ENCODE data around the gene NFKB1.
A peak's percentile ranks its signal among the peaks of the same experiment; 100 is the strongest.

Gene NFKB1, protein sequence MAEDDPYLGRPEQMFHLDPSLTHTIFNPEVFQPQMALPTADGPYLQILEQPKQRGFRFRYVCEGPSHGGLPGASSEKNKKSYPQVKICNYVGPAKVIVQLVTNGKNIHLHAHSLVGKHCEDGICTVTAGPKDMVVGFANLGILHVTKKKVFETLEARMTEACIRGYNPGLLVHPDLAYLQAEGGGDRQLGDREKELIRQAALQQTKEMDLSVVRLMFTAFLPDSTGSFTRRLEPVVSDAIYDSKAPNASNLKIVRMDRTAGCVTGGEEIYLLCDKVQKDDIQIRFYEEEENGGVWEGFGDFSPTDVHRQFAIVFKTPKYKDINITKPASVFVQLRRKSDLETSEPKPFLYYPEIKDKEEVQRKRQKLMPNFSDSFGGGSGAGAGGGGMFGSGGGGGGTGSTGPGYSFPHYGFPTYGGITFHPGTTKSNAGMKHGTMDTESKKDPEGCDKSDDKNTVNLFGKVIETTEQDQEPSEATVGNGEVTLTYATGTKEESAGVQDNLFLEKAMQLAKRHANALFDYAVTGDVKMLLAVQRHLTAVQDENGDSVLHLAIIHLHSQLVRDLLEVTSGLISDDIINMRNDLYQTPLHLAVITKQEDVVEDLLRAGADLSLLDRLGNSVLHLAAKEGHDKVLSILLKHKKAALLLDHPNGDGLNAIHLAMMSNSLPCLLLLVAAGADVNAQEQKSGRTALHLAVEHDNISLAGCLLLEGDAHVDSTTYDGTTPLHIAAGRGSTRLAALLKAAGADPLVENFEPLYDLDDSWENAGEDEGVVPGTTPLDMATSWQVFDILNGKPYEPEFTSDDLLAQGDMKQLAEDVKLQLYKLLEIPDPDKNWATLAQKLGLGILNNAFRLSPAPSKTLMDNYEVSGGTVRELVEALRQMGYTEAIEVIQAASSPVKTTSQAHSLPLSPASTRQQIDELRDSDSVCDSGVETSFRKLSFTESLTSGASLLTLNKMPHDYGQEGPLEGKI

GRCh38 chr4:102500696-102501446 lies at the start of gene NFKB1:
Gene NFKB1 (plus strand): TSS chr4:102501359. CDS start chr4:102525519, 24,160 bp downstream.
- peak within 1 kb of the TSS; percentile 84 for H3K4me3 ChIP-seq (replicated peaks; ENCODE audit: low read depth, low read length)
- no peak for TF ChIP-seq CTCF (IDR thresholded peaks at IDR 0.05; ENCODE audit: low read length, missing control alignments)
- DNase-seq (ENCODE audit: low read depth) = peak; percentile 89

GRCh38 chr4:102452854-102453253 lies 48.3 kb upstream of the NFKB1 start:
- no peak overlapping the region for H3K4me3 ChIP-seq (replicated peaks; ENCODE audit: low read depth, low read length)
- TF ChIP-seq CTCF (IDR thresholded peaks at IDR 0.05; ENCODE audit: low read length, missing control alignments) = no peak
- no peak for DNase-seq (ENCODE audit: low read depth)

GRCh38 chr4:102453827-102454226 lies 47.3 kb upstream of the NFKB1 start:
- TF ChIP-seq CTCF (IDR thresholded peaks at IDR 0.05; ENCODE audit: low read length, missing control alignments) = no peak
- no peak for DNase-seq (ENCODE audit: low read depth)
- no peak overlapping the region for H3K4me3 ChIP-seq (replicated peaks; ENCODE audit: low read depth, low read length)

DNA sequence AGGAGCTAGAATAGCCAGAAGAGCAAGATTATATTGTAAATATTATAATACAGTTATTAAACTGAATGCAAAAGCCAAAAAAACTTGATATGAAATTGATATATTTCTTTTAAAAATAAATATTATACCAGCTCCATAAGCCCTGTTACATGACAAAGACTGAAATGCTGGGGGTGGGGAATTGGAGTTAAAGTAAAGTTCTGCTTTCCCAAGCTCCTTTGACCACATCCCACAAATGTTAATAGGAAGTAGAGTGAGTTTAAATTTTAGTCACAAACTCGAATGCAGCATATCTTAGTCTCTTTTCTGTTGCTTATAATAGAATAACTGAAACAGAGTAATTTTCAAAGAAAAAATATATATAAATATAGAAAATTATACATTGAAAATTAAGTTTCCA lies 46.9 kb upstream of the NFKB1 start:
- no peak for TF ChIP-seq CTCF (IDR thresholded peaks at IDR 0.05; ENCODE audit: low read length, missing control alignments)
- DNase-seq (ENCODE audit: low read depth) = no peak
- H3K4me3 ChIP-seq (replicated peaks; ENCODE audit: low read depth, low read length) = no peak overlapping the region

DNA sequence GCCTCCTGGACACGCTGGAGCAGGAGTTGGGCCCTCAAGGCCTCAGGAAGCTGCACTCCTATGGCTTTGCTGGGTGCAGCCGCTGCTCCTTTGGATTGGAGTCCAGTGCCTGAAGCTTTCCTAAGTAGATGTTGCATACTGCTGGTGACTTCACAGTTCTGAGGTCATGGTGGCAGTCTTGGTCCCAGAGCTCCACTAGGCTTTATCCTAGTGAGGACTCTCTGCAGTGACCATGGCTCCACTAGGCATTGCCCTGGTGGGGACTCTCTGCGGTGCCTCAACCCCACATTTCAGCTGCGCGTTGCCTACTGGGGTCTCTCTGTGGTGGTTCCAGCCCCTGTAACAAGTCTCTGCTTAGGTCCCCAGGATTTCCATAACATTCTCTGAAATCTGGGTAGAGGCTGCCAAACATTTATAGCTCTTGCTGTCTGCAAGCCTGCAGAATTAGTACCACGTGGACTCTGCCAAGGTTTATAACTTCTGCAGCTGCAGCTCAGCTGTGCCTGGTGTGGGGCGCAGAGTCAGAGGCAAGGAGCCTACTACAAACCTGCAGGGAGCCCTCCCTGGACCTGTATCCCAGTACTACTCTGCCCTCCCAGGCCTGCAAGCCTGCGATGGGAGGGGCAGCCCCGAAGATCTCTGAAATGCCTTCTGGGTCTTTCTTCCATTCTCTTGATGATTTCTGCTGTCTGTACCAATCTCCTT lies 46.0 kb upstream of the NFKB1 start:
- TF ChIP-seq CTCF (IDR thresholded peaks at IDR 0.05; ENCODE audit: low read length, missing control alignments) = no peak
- no peak for DNase-seq (ENCODE audit: low read depth)

DNA sequence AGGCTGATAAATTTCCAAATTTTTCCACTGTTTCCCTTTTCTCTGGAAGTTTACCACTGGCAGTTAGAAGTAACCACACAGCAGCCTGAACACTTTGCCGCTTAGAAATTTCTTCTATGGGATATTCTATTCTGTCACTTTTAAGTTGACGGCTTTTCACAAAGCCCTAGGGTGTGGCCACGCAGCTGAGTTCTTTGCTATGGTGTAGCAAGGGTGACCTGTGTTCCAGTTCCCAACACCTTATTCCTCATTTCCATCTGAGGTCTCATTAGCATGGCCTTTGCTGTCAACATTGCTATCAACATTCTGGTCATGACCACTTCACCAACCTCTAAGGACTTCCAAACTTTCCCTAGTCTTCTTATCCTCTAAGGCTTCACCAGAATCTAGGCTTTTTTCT lies 45.4 kb upstream of the NFKB1 start:
- no peak for TF ChIP-seq CTCF (IDR thresholded peaks at IDR 0.05; ENCODE audit: low read length, missing control alignments)
- DNase-seq (ENCODE audit: low read depth) = no peak
- H3K4me3 ChIP-seq (replicated peaks; ENCODE audit: low read depth, low read length) = no peak overlapping the region

More for the DNA sequence above, 46.0 kb upstream of the NFKB1 start:
- no peak overlapping the region for H3K4me3 ChIP-seq (replicated peaks; ENCODE audit: low read depth, low read length)

Data from fibroblast of pulmonary artery (primary cell).